Liver (tissue), 9 donors: Measurements from ENCODE around the gene CYP3A5. TPM values are rescaled to one million over a fixed set of nuclear protein-coding genes. Genes with fewer than 3 reads are reported as not detected.

Experiments
- DNase-seq: peaks from one replicate; pipeline ENCODE4 v3.0.0-alpha.2; 2017; ENCODE audit warnings: low spot score
- H3K27ac ChIP-seq, 2 donors: one replicate each; pipeline ENCODE4 v1.7.0; 2013; ENCODE audit warnings: inconsistent platforms in 2 of 2, low read length in 2 of 2, control low read depth in 1 of 2, low read depth in 1 of 2, mild to moderate bottlenecking in 1 of 2
- H3K27me3 ChIP-seq, 4 donors: one replicate each; pipeline versions ENCODE4 v1.6.1 to v1.7.0; 2013; ENCODE audit warnings: low read length in 3 of 4, inconsistent platforms in 1 of 4, mild to moderate bottlenecking in 1 of 4, moderate library complexity in 1 of 4; ENCODE audit not compliant: control insufficient read depth in 4 of 4, insufficient read depth in 4 of 4
- H3K36me3 ChIP-seq, 4 donors: one replicate each; pipeline versions ENCODE4 v1.6.1 to v1.7.0; 2013; ENCODE audit warnings: low read length in 3 of 4, mild to moderate bottlenecking in 3 of 4, low read depth in 1 of 4, moderate library complexity in 1 of 4; ENCODE audit not compliant: control insufficient read depth in 4 of 4, insufficient read depth in 3 of 4
- H3K4me1 ChIP-seq, 4 donors: one replicate each; pipeline versions ENCODE4 v1.6.1 to v1.7.0; 2013; ENCODE audit warnings: low read length in 3 of 4, mild to moderate bottlenecking in 3 of 4, moderate library complexity in 1 of 4; ENCODE audit not compliant: control insufficient read depth in 4 of 4, insufficient read depth in 4 of 4
- H3K4me3 ChIP-seq, 3 donors: one replicate each; pipeline versions ENCODE4 v1.6.1 to v1.7.0; 2013; ENCODE audit warnings: low read length in 3 of 3, control low read depth in 1 of 3, low read depth in 1 of 3, mild to moderate bottlenecking in 1 of 3
- H3K9ac ChIP-seq, 2 donors: one replicate each; pipeline ENCODE4 v1.7.0; 2013; ENCODE audit warnings: low read length in 2 of 2, mild to moderate bottlenecking in 2 of 2, moderate library complexity in 2 of 2, control low read depth in 1 of 2, low read depth in 1 of 2
- H3K9me3 ChIP-seq, 4 donors: one replicate each; pipeline versions ENCODE4 v1.6.1 to v1.7.0; 2013; ENCODE audit warnings: low read length in 3 of 4; ENCODE audit not compliant: control insufficient read depth in 4 of 4
- EGR1 ChIP-seq, 2 donors: IDR thresholded peaks; 2 replicates each; pipeline ENCODE4 v1.6.1; 2016 to 2018; ENCODE audit warnings: antibody characterized with exemption in 2 of 2, low read depth in 2 of 2
- FOXA1 ChIP-seq: IDR thresholded peaks from 2 replicates; pipeline ENCODE4 v1.6.1; 2016; ENCODE audit warnings: antibody characterized with exemption
- FOXA2 ChIP-seq: IDR thresholded peaks from 2 replicates; pipeline ENCODE4 v1.6.1; 2016; ENCODE audit warnings: antibody characterized with exemption
- GABPA ChIP-seq, 2 donors: IDR thresholded peaks in 1 of 2; conservative IDR thresholded peaks in 1 of 2; 2 replicates each; pipeline ENCODE4 v1.6.1; 2016; ENCODE audit warnings: antibody characterized with exemption in 2 of 2, mild to moderate bottlenecking in 1 of 2, moderate library complexity in 1 of 2
- HNF4A ChIP-seq, 2 donors: conservative IDR thresholded peaks; 2 replicates each; pipeline ENCODE4 v1.6.1; 2016; ENCODE audit warnings: antibody characterized with exemption in 2 of 2, mild to moderate bottlenecking in 2 of 2
- HNF4G ChIP-seq: IDR thresholded peaks from 2 replicates; pipeline ENCODE4 v1.6.1; 2016; ENCODE audit warnings: antibody characterized with exemption
- JUND ChIP-seq, 2 donors: IDR thresholded peaks; 2 replicates each; pipeline ENCODE4 v1.6.1; 2016; ENCODE audit warnings: antibody characterized with exemption in 2 of 2
- NR2F2 ChIP-seq: IDR thresholded peaks from 2 replicates; pipeline ENCODE4 v1.6.1; 2016; ENCODE audit warnings: antibody characterized with exemption
- RAD21 ChIP-seq, 2 donors: IDR thresholded peaks; 2 replicates each; pipeline ENCODE4 v1.6.1; 2016; ENCODE audit warnings: antibody characterized with exemption in 2 of 2, mild to moderate bottlenecking in 2 of 2
- RXRA ChIP-seq, 2 donors: IDR thresholded peaks; 2 replicates each; pipeline ENCODE4 v1.6.1; 2017 to 2018; ENCODE audit warnings: antibody characterized with exemption in 2 of 2, mild to moderate bottlenecking in 1 of 2
- SP1 ChIP-seq: IDR thresholded peaks from 2 replicates; pipeline ENCODE4 v1.6.1; 2018; ENCODE audit warnings: antibody characterized with exemption, mild to moderate bottlenecking
- TAF1 ChIP-seq: conservative IDR thresholded peaks from 2 replicates; pipeline ENCODE4 v1.6.1; 2016; ENCODE audit warnings: antibody characterized with exemption, mild to moderate bottlenecking
- YY1 ChIP-seq: IDR thresholded peaks from 2 replicates; pipeline ENCODE4 v1.6.1; 2016; ENCODE audit warnings: antibody characterized with exemption, mild to moderate bottlenecking
- WGBS: extraction: QIAGEN DNeasy Blood & Tissue Kit; methylation state at CpG from one replicate; pipeline ENCODE4 v1.1.7; 2013; 5-methylcytosine and 5-hydroxymethylcytosine counted together
- polyA plus RNA-seq, 2 donors: library from polyadenylated mRNA; stranded (reverse) in 1 of 2; unstranded in 1 of 2; fragments of 200-250 nt in 1 of 2; fragments of >200 nt in 1 of 2; fragmentation: Nextera tagmentation in 1 of 2; extraction: Ambion mirVana in 1 of 2; gene quantifications; one replicate each; pipeline versions ENCODE4 v1.2.1 to v1.2.3, GENCODE V29; 2013 to 2015
- total RNA-seq, 2 donors: library from RNA; depleted of rRNA; stranded (reverse); fragments of >200 nt; gene quantifications; one replicate each; pipeline ENCODE4 v1.2.3, GENCODE V29; 2014
- TF ChIP-seq, protein P1 (sequence below): fragments of 150-350 bp; IDR thresholded peaks from 2 replicates; pipeline ENCODE4 v1.5.1; 2017; ENCODE audit warnings: improper control_type of control experiment, low read depth, low read length; ENCODE audit not compliant: missing input control
- TF ChIP-seq, protein P2 (sequence below): IDR thresholded peaks from 2 replicates; pipeline ENCODE4 v1.6.1; 2016; ENCODE audit warnings: antibody characterized with exemption, mild to moderate bottlenecking
- TF ChIP-seq, protein P3 (sequence below): IDR thresholded peaks from 2 replicates; pipeline ENCODE4 v1.6.1; 2016; ENCODE audit warnings: antibody characterized with exemption
- TF ChIP-seq, protein P4 (sequence below): IDR thresholded peaks from 2 replicates; pipeline ENCODE4 v1.6.1; 2016; ENCODE audit warnings: antibody characterized with exemption
- TF ChIP-seq, protein P5 (sequence below): IDR thresholded peaks from 2 replicates; pipeline ENCODE4 v1.6.1; 2016; ENCODE audit warnings: antibody characterized with exemption
- donor health status: healthy.
- donor health status: healthy.
- donor health status: healthy.
- donor health status: healthy.
- donor health status: healthy.

CYP3A5 gene
- total and polyA plus RNA-seq, 4 donors = 21.9 to 1,413 (median 717) TPM

DNA sequence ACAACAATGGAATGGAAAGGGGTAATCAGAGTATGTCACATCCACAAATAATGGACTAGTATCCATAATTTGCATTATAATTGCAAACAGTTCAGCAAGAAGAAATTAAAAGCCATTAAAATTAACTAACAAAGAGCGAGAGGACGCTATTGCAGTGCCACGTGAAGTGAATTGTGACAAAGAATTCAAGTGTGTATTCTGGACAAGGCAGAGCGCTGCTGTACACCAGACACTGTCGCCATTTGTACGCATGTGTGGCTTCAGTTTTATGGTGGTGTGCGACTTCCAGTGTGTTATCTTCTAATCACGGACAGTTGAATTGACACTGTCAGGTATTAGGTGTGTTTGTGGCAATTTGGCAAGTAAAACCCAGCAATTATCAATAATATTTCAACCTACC is 11.3 kb downstream of the CYP3A5 start:
- Histone ChIP-seq H3K9me3 (peaks cover 0 to 4% (median 0%) of the 10 kb centered on the region in 4 donors), H3K27ac (no peak overlapping the region), H3K4me1 (no peaks in the 10 kb centered on the region), H3K4me3 (no peak overlapping the region), H3K9ac (no peak overlapping the region), H3K36me3 (peaks cover 7 to 79% (median 70%) of the 10 kb centered on the region in 4 donors), H3K27me3 (no peaks in the 10 kb centered on the region)
- 92% methylated on average over 8 of the region's 8 CpGs for WGBS
- TF ChIP-seq RXRA (IDR thresholded peaks at IDR 0.05) = no peak
- TF ChIP-seq, protein P1, sequence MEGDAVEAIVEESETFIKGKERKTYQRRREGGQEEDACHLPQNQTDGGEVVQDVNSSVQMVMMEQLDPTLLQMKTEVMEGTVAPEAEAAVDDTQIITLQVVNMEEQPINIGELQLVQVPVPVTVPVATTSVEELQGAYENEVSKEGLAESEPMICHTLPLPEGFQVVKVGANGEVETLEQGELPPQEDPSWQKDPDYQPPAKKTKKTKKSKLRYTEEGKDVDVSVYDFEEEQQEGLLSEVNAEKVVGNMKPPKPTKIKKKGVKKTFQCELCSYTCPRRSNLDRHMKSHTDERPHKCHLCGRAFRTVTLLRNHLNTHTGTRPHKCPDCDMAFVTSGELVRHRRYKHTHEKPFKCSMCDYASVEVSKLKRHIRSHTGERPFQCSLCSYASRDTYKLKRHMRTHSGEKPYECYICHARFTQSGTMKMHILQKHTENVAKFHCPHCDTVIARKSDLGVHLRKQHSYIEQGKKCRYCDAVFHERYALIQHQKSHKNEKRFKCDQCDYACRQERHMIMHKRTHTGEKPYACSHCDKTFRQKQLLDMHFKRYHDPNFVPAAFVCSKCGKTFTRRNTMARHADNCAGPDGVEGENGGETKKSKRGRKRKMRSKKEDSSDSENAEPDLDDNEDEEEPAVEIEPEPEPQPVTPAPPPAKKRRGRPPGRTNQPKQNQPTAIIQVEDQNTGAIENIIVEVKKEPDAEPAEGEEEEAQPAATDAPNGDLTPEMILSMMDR = no peak
- no peak for TF ChIP-seq FOXA2
- no peak for TF ChIP-seq FOXA1
- no peak for TF ChIP-seq GABPA (IDR thresholded peaks at IDR 0.05 in 1 of 2, conservative IDR thresholded peaks at IDR 0.05 in 1 of 2)
- TF ChIP-seq, protein P2, sequence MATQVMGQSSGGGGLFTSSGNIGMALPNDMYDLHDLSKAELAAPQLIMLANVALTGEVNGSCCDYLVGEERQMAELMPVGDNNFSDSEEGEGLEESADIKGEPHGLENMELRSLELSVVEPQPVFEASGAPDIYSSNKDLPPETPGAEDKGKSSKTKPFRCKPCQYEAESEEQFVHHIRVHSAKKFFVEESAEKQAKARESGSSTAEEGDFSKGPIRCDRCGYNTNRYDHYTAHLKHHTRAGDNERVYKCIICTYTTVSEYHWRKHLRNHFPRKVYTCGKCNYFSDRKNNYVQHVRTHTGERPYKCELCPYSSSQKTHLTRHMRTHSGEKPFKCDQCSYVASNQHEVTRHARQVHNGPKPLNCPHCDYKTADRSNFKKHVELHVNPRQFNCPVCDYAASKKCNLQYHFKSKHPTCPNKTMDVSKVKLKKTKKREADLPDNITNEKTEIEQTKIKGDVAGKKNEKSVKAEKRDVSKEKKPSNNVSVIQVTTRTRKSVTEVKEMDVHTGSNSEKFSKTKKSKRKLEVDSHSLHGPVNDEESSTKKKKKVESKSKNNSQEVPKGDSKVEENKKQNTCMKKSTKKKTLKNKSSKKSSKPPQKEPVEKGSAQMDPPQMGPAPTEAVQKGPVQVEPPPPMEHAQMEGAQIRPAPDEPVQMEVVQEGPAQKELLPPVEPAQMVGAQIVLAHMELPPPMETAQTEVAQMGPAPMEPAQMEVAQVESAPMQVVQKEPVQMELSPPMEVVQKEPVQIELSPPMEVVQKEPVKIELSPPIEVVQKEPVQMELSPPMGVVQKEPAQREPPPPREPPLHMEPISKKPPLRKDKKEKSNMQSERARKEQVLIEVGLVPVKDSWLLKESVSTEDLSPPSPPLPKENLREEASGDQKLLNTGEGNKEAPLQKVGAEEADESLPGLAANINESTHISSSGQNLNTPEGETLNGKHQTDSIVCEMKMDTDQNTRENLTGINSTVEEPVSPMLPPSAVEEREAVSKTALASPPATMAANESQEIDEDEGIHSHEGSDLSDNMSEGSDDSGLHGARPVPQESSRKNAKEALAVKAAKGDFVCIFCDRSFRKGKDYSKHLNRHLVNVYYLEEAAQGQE = no peak
- TF ChIP-seq, protein P3, sequence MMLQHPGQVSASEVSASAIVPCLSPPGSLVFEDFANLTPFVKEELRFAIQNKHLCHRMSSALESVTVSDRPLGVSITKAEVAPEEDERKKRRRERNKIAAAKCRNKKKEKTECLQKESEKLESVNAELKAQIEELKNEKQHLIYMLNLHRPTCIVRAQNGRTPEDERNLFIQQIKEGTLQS = peak; percentile 2
- TF ChIP-seq HNF4G = no peak
- no peak for TF ChIP-seq NR2F2
- TF ChIP-seq, protein P4, sequence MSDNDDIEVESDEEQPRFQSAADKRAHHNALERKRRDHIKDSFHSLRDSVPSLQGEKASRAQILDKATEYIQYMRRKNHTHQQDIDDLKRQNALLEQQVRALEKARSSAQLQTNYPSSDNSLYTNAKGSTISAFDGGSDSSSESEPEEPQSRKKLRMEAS = no peak
- no peak for TF ChIP-seq HNF4A (conservative IDR thresholded peaks at IDR 0.05)
- no peak for TF ChIP-seq EGR1 (IDR thresholded peaks at IDR 0.05; ENCODE audit: low read depth in 2 of 2)
- no peak for TF ChIP-seq SP1
- no peak for TF ChIP-seq YY1
- TF ChIP-seq, protein P5, sequence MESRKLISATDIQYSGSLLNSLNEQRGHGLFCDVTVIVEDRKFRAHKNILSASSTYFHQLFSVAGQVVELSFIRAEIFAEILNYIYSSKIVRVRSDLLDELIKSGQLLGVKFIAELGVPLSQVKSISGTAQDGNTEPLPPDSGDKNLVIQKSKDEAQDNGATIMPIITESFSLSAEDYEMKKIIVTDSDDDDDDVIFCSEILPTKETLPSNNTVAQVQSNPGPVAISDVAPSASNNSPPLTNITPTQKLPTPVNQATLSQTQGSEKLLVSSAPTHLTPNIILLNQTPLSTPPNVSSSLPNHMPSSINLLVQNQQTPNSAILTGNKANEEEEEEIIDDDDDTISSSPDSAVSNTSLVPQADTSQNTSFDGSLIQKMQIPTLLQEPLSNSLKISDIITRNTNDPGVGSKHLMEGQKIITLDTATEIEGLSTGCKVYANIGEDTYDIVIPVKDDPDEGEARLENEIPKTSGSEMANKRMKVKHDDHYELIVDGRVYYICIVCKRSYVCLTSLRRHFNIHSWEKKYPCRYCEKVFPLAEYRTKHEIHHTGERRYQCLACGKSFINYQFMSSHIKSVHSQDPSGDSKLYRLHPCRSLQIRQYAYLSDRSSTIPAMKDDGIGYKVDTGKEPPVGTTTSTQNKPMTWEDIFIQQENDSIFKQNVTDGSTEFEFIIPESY = no peak
- no peak for TF ChIP-seq TAF1
- peak in 1 of 2 donors; percentile 3 for TF ChIP-seq RAD21 (IDR thresholded peaks at IDR 0.05)
- peak in 1 of 2 donors; percentile 30 for TF ChIP-seq JUND (IDR thresholded peaks at IDR 0.05)
- no peak for DNase-seq
